GM19035 (cell line): Measurements from ENCODE around the gene CCR6.
"Not testable (repeated sequence)": the region's sequence is repeated elsewhere in the genome, so short reads cannot be mapped to it uniquely, and the experiment has no call there.

Source experiments
- ATAC-seq: cut with Tn5 transposase; IDR thresholded peaks from one replicate; pipeline ENCODE4 v1.9.1; 2021; ENCODE audit not compliant: unreplicated experiment

Gene CCR6

GRCh38 chr6:167165858-167166471, 43.1 kb downstream of the CCR6 start:
- no peak for ATAC-seq

GRCh38 chr6:167167699-167168098, 44.8 kb downstream of the CCR6 start:
- ATAC-seq = not testable (repeated sequence)

GRCh38 chr6:167168296-167168695, 45.4 kb downstream of the CCR6 start:
- not testable (repeated sequence) for ATAC-seq

GRCh38 chr6:167169867-167170266, 47.0 kb downstream of the CCR6 start:
- ATAC-seq = not testable (repeated sequence)

GRCh38 chr6:167171300-167171699, 48.4 kb downstream of the CCR6 start:
- ATAC-seq = not testable (repeated sequence)

GRCh38 chr6:167172011-167172410, 49.1 kb downstream of the CCR6 start:
- ATAC-seq = not testable (repeated sequence)

GRCh38 chr6:167177271-167177670, 54.4 kb downstream of the CCR6 start:
- ATAC-seq = not testable (repeated sequence)

GRCh38 chr6:167178896-167179655, 56.2 kb downstream of the CCR6 start:
- not testable (repeated sequence) for ATAC-seq

- ATAC-seq = not testable (repeated sequence)
These were observed 57.2 kb downstream of the CCR6 start for GRCh38 chr6:167180086-167180485.

GRCh38 chr6:167181351-167181750, 58.5 kb downstream of the CCR6 start:
- not testable (repeated sequence) for ATAC-seq

GRCh38 chr6:167182913-167183314, 60.0 kb downstream of the CCR6 start:
- peak; percentile 70 for ATAC-seq

- ATAC-seq = not testable (repeated sequence)
These were observed 62.2 kb downstream of the CCR6 start for GRCh38 chr6:167185101-167185500.

GRCh38 chr6:167187275-167187674, 64.4 kb downstream of the CCR6 start:
- ATAC-seq = not testable (repeated sequence)
